GM18517 (cell line): Measurements from ENCODE around the gene MOB2.

Experiments
- ATAC-seq: cut with Tn5 transposase; IDR thresholded peaks from one replicate; pipeline ENCODE4 v1.9.1; 2021; ENCODE audit warnings: mild to moderate bottlenecking, moderate library complexity; ENCODE audit not compliant: unreplicated experiment

Gene MOB2

DNA sequence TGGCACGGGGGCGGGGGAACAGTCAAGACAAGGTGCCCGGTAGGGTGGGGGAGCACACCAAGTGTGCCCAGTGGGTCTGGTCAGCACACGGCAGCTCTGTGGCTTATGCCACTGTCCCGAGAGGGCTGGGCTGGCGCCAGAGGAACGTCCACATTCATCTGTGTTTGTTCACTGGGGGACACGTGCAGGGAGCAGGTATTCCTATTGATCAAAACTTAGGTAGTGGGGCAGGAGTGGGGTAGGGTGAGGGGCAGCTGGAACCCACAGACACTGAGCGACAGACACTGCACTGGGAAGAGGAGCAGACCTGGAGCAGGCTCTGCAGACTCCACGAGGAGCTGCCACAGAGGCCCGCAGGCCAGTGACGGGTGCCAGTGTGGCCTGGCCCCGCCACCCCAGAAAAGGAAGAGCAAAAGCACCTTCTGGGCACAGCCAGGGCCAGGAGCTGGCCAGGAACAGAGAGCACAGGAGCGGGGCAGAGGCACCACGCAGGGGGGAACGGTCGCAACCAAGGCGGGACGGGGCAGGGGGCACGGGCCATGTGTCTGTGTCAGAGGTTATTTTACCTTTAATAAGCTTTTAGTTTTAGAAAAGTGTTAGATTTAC lies 2.1 kb upstream of the MOB2 start:
- ATAC-seq = no peak

DNA sequence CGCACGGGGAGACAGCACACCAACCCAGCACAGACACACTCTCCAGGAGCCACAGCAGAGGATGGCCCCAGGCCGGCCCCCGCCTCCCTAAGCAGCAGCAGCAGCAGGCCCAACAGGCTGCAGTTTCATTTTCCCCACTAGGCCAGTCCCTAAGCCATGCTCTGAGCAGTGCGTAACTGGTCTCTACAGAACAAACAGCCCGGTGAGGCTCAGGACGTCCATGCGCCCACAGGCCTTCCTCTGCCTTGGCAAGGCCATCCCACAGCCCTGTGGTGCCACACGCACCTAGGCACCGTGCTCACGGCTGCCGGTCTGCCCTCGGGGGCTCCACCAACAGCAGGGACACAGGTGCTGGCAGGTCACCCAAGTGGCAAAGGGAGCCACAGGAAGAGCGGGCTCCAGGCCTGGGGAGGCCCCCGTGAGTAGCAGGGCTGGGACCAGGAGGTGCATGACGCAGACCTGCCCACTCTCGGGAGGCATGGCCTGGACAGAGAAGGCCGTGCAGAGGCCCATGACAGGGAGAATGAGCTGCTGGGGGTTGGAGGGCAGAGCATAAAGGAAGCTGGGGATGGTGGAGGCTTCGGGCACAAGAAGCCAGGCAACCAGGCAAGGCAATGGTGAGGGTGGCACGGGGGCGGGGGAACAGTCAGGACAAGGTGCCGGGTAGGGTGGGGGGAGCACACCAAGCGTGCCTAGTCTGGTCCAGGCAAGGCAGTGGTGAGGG lies 1.4 kb upstream of the MOB2 start:
- no peak for ATAC-seq

DNA sequence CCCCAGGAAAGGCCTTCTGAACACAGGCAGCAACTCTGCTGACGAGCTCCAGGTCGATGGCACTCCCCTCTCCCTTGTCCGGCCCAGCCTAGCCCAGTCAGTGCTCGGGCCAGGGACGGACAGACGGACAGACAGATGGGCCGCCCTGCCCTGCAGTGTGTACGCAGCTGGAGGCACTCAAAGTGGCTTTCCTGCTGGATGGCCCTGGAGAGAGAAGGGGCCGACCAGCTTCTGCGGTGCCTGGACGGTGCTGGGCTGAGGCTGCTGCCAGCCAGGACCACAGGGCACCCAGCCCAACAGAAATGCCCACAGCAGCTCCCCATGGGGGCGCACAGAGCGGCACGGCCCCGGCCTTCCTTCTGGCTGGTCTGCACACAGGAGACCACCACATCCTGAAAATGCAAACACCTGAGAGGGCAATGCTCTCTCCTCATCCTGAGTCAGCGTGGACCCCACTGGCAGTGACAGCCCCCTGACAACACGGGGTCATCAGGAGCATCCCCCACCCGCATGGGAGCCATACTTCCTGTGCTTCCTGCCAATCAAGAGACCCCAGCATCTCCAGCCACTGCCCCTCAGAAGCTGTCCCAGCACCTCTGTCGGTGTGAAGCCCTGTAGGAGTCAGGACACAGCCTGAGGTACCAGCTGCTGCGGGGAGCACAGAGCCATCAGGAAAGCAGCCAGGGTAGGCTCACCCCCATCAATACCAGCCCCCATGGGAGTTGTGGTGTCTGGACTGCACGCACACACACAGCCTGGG lies 692 bp upstream of the MOB2 start:
- no peak for ATAC-seq

DNA sequence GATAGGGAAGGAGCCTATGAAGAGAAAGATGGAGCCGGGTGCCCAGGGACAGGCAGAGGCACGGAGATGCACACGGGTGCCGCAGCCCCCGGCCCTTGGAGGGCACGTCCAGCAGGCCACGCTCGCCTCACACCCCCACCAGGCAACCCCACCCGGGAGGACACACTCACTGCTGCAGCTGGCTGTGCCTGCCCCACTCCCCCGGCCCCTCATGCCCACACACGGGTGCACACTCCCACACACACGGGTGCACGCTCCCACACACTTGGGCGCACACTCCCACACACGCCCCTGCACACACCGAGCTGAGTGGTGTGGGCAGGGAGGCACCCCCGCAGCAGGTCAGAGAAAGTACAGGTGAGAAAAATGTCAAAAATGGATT lies 1.1 kb downstream of the MOB2 start:
- ATAC-seq = no peak

DNA sequence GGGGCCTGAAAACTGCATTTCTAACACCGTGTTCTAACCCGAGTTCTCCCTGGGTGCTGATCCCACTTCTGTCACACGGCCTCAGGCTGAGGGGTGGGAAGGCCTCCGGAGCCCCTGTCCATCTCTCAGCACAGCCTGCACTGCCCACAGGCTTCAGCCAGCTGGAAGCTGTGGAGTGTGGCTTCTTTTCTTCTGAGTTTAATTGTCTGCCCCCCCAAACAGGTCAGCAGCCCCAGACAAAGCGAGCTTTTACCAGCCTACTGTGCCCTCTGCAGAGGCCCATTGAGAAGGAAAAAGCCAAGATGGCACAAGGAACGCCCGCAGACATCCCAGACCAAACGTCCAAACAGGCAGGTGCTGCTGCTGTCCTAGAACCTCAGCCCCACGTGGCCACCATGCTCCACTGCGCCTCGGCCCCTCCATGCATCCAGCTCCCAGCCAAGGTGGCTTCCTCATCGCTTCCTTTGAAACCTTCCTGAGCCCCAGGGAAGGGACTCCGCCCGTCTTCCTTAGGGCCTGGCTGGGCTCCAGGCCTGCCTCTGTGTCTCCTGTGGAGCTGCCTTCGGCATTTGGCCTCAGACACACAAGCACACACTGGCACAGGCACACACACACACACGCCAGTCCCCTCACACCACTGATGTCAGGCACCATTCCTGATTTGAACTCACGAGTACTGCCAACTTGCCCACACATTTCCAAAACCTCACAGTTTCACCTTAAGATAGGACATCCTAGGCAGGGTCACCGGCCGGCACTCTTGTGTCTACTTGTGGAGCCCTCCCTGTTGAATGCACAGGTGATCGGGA lies 1.7 kb downstream of the MOB2 start:
- no peak for ATAC-seq

DNA sequence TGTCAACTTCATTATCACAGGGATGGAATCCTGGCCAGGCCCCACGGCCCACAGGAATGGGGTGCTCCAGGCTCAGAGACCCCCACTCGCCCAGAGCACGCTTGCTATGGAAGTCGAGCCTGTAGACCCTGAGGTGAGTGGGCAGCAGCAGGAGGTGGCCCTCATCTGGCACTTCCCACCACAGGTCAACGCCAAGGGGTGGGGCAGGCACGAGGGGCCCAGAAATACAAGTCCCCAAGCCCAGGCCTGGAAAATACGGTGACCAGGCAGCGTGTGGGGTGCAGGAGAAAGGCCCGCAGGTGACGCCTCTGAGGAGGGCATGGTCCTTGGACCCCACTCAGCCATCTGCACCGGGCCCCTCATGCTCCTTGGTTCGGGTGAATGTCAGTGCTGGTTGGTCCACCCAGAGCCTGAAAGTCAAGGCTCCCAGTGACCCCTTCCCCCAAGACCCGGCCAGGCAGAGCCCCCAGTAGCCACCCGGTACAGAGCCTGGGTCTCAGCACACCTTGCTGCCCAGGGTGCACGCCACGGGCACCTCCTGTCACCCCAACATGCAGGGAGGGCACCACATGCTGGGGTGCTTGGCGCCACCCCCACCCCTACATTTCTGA lies 2.4 kb downstream of the MOB2 start:
- ATAC-seq = no peak

DNA sequence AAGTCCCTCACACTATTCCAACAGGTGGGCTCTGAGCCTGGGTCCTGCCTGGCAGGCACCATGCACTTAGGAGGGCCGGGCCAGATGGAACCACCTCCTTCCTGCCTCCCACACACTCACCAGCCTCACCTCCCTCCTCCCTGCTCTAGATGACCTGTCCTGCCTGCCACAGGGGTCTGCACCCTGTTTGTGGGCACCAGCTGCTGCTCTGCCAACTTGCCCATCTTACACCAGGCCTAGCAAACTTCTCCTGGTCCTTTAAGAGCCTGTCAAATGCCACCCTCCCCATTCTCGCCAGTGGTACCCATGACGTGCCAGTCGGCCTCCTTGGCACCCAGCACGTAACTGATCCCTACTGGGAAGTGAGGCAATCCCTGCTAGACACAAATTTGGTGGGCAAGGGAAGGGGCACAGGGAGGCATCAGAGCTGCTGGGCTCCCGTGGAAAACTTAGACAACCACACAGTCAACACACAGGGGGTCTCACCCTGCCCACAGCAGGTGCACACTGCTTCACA lies 3.1 kb downstream of the MOB2 start:
- no peak for ATAC-seq

DNA sequence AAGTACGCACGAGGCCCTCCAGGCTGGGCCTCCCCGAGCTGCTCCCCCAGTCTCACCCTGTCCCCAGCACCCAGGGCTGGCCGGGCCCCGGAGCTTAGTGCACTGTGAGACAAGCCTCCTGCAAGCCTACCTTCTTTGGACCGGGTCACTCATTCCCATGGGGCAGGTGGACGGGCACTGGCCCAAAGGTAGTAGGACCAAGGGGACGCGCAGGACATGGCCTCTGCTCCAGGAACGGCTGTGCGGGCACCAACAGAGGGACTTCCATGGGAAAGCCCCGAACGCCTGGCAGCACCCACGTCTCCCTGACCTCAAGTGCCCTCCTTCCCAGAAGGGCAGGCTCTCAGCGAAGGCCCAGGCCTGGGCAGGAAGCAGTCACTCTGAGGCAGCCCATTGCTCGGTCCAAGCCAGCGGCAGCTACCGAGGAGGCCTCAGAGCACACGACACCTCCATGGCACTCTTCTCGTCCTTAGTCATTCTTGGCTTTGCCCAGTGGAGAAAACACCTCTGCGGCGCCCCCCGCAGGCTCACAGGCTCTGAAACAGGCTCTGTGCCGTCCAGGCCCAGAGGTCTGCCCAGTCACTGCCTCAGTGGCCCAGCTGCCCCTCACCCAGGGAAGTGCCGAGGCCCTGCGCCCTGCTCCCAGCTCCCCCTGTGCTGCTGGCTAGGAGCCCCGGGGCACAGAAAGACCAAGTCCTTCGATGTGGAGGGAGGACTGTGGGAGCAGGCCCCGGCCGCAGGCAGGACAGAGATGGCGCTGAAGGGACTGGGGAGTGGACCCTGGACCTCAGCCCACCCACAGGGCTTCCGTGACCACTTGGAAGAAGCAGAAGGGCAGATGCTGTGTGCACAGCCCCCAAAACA lies 3.8 kb downstream of the MOB2 start:
- ATAC-seq = no peak

DNA sequence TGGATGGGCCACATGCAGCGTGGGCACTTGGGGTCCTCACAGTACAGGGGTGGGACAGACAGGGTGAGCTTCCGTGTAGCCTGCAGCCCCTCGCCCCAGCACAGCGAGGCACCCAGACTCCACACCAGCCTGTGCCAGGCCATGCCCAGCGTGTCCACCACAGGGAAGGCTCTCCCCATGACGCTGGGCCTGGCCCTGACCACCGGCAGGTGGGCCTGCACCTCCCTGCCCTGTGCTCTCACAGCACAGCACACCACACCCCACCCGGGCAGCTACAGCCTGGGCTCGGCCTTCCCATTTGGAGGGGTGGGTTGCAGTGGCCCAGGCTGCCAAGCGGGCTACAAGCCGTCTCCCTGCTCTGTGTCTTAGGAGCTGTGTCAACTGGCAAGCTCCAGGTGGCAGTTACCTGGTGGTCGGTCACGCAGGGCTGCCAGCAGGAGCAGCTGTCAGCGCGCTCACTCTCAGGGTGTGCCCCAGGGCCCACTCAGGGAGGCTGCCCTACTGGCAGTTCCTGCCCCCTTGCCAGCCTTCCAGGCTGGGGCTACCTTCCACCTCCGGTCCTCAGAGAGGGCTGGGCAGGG lies 4.6 kb downstream of the MOB2 start:
- no peak for ATAC-seq

DNA sequence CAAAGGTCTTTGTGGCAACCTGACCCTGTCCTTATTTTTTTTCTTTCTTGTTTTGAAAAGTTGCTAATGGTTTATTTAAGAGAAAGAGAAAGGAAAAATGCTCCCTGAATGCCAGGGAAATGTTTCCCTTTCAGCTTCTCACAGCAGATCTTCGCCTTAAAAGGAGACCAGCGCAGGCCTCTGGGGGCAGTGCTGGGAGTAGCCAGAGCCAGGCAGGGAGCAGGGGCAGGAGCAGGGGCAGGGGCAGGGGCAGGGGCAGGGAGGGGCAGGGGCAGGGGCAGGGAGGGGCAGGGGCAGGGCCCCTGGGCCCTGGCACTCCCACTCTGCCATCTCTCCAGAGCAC lies 5.1 kb downstream of the MOB2 start:
- no peak for ATAC-seq

DNA sequence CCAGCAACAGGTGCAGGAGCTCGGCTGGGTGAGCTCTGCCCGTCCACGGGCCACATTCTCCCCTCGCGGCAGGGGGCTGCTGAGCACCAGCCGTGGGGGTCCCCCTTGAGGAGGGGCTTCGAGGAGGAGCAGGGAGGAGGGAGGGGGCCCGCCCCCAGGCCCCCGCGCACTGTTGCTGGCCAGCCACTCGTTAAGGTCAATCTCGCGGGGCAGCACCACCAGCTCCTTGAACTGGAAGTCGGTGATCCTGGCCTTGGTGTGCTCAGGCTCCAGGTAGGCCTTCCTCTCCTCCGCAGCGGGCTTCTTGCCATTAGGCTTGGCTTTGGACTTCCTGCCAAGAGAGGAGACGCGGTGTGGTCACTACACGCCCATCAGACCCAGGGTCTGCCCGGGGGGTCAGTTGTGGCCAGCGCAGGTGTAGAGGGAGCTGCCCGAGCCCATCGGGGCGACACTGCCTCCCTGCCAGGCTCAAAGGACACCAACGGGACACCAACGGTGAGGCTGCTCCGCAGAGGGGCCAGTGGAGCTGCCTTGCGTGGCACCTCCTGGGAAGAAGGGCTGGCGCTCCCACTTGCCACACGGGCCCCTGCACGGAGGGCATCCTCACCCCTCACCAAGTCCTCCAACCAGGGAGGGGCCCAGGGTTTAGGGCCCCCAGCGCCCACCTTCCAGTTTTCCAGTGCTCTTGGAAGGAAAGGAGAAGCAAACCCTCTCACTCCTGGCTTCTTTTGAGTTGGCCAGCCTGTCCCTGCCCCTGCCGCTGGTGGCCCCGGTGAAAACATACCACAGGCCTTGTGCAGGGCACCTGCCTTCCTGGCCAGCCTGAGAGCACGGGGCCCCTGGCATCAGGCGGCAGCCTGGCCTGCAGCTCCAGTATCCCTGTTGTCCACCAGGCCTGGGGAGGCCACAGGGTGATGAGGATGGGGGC lies 5.8 kb downstream of the MOB2 start:
- no peak for ATAC-seq

DNA sequence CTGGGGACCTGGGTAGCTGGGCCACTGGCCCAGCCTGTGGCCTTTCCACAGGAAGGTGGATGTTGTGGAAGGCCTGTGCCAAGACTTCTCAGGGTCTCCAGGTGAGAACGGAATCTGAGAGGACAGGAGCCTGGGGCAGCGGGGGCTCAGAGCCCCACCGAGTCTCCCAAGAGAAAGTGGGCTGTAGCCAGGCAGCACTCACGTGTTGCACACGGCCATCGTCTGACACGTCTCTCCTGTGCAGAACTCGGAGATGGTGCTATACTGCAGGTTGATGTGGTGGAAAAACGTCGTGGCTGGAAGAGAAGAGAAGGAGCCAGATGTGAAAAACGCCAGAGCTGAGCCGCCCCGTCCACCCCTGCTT lies 6.4 kb downstream of the MOB2 start:
- no peak for ATAC-seq

DNA sequence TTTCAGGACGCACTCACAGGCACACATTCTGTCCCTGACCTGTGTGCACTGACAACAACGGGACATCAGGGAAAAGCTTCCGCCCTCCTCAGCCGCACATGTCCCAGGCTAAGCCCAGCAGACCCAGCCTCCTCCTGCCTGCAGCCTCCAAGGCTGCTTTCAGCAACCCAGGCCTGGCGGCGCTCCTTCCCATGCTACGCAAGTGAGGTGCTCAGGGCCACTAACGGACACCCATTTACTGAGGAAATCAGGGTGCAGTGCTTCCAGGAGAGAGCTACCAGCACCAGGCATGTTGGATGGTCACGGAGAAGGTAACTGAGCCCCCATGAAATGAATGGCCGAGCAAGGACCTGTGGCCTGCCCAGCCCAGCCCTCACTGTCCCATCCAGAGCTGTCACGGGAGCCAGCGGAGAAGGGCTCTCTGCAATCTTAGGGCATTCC lies 6.9 kb downstream of the MOB2 start:
- ATAC-seq = no peak

DNA sequence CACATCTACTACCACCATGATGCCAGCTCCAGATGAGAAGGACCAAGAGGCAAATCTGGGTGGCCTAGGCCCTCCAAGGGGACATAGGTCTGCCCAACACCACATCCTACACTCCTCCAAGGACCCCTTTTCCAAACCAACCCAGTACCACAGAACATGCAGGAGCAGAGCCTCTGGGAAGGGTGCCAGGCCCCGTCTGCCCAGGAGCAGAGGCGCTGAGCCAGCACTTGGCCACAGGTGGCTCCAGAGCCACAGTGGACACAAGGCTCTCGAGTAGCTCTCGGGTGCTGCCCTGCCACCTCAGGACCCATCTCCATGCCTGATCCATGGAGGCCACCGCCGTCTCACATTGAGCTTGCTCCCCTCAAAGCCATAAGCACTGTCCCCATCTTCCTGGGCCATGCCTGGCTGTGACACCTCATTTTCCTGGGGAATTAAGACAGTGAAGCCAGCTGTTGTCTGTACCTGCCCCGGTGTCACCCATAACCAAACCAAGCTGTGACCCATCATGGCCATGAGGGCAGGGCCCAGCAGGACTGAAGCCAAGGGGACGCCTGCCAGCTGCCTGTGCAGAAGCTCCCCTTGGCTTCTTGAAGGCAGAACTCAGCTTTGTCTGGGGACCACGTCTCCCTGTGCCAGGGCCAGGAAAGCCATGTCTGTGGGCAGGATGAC lies 7.4 kb downstream of the MOB2 start:
- ATAC-seq = no peak

DNA sequence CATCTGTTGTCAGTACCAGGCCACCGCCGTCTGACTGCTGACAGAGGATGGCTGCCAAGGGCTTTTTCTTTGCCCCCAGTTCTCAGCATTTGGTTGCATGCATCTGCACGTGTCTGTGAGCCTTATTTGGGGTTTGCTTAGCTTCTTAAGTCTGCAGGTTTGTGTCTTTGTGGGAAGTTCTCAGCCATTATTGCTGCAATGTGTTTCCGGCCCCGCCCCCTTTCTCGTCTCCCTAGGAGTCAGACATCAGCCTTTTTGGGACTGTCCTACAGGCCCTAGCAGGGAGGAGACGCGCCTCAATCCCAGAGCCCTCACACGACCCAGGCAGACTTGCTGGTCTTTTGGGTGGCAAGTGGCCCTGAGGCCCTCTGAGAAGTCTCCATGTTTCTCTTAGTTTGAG lies 8.0 kb downstream of the MOB2 start:
- ATAC-seq = no peak

DNA sequence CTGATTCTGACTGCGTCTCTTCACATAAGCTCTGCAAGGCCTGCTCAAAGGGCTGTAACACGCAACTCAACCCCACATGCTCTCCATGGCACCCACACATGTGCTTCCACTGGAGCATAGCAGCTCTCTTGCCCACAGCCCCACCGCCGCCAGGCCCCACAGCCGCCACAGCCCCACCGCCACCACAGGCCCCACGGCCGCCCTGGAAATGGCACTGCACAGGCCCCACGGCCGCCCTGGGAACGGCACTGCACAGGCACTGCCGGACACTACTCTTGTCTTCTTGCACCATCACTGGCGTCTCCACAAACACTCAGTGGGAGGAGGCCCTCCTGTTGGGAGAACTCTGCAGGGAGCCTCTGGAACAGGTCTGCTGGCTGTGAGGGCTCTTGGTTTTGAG lies 8.6 kb downstream of the MOB2 start:
- ATAC-seq = no peak

DNA sequence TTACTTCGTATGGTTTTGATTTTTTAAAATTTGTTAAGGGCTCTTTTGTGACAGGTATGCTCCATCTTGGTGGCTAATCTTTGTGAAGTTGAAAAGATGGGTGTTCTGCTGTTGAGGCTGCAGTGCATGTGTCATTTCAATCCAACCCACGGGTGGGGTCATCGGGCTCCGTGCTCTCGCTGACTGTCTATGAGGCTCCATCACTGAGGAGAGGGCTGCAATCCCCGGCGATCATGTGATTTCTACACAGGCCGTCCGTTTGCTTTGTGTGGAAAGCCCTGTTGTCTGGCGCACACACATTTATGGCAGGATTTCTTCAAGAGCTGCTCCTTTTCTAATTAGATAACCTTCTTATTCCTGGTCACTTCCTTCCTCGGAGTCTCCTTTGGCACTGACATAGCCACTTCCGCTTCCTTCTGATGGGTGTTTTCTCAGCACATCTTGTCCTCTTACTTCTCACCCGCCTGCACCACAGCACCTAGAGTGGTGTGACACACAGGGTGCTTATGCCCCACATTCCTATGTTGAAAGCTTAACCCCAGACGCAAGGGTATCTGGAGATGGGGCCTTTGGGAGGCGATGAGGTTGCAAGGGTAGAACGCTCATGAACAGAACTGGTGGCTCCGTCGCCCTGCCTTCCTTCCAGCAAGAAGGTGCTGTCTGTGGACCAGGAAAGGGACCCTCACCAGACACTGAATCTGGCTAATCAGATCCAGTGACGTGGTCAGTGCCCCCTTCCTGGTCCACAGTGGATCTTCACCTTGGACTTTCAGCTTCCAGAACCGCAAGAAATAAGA lies 9.4 kb downstream of the MOB2 start:
- no peak for ATAC-seq
